HepG2 (cell line): ENCODE measurements around the gene RNASE8. TPM values are rescaled to one million over a fixed set of nuclear protein-coding genes. Genes with fewer than 3 reads are reported as not detected.
"Not testable (repeated sequence)": the region's sequence is repeated elsewhere in the genome, so short reads cannot be mapped to it uniquely, and the experiment has no call there.

Experiments used
- ATAC-seq: fragments of 200-7000 bp; cut with Tn5 transposase; 3 replicates; pipeline ENCODE4 v1.9.1; 2020; ENCODE audit warnings: mild to moderate bottlenecking, moderate library complexity
- BruUV-seq: library from RNA; stranded (reverse); fragments of 400-500 nt; replicated peaks from 2 replicates; lab custom pipeline; 2021; lab: Mats Ljungman, UMichigan
- CTCF ChIA-PET: fragments of 300-600 bp; formaldehyde crosslinking; extraction: SDS; loops from one replicate; lab custom pipeline; 2021; ENCODE audit warnings: low total read pairs, inconsistent platforms, low intra/inter-chr PET ratio; lab: Yijun Ruan, JAX
- POLR2A ChIA-PET: fragments of 350-600 bp; sonication (Branson Sonifier 250); formaldehyde crosslinking; loops from one replicate; lab custom pipeline; 2020; ENCODE audit warnings: antibody characterized with exemption, inconsistent platforms; lab: Yijun Ruan, JAX
- DNase-seq: peaks from one replicate; pipeline ENCODE4 v3.0.0-alpha.2; 2015; ENCODE audit warnings: low spot score
- FAIRE-seq: peaks from 3 replicates; lab custom pipeline; 2011; peaks lifted over from hg19 to GRCh38; lab: Jason Lieb, UNC
- H2AFZ ChIP-seq: one replicate; pipeline ENCODE4 v1.6.1; 2011; ENCODE audit warnings: low read length, inconsistent platforms
- H3K27ac ChIP-seq: fragments of 300-600 bp; 3 replicates; pipeline ENCODE4 v1.8.0; 2011; ENCODE audit warnings: mixed run types, mild to moderate bottlenecking, mixed read lengths, low read length, inconsistent platforms; ENCODE audit not compliant: insufficient read depth; ENCODE audit errors: extremely low read length
- H3K27me3 ChIP-seq, 2 experiments: fragments of 200-600 bp in 1 of 2; 2 replicates in 1 of 2; 3 replicates in 1 of 2; pipeline versions ENCODE4 v1.6.0 to v1.8.0; 2011; ENCODE audit warnings: low read length in 2 of 2, mild to moderate bottlenecking in 2 of 2, moderate library complexity in 2 of 2, inconsistent platforms in 1 of 2; ENCODE audit not compliant: insufficient read depth in 2 of 2, control insufficient read depth in 1 of 2
- H3K36me3 ChIP-seq, 2 experiments: fragments of 200-600 bp in 1 of 2; replicated peaks in 1 of 2; 2 replicates in 1 of 2; 3 replicates in 1 of 2; pipeline versions ENCODE4 v1.5.1 to v1.8.0; 2011; ENCODE audit warnings: low read length in 2 of 2, inconsistent platforms in 1 of 2; ENCODE audit not compliant: insufficient read depth in 2 of 2, control insufficient read depth in 1 of 2
- H3K4me1 ChIP-seq: 2 replicates; pipeline ENCODE4 v1.5.1; 2012; ENCODE audit warnings: low read length, inconsistent platforms; ENCODE audit not compliant: insufficient read depth
- H3K4me2 ChIP-seq: 2 replicates; pipeline ENCODE4 v1.6.0; 2011; ENCODE audit warnings: low read depth, low read length, inconsistent platforms
- H3K4me3 ChIP-seq, 3 experiments: fragments of 200-600 bp in 1 of 3; sonication (generic), shearing (Covaris generic) in 1 of 3; replicated peaks in 1 of 3; 2 replicates each; pipeline ENCODE4 v1.5.1; 2011 to 2016; ENCODE audit warnings: low read length in 3 of 3, inconsistent platforms in 2 of 3, low read depth in 2 of 3, mild to moderate bottlenecking in 2 of 3, control low read depth in 1 of 3, mixed read lengths in 1 of 3; ENCODE audit not compliant: insufficient read depth in 1 of 3
- H3K79me2 ChIP-seq: one replicate; pipeline ENCODE4 v1.6.1; 2011; ENCODE audit warnings: low read length, inconsistent platforms; ENCODE audit not compliant: insufficient read depth
- H3K9ac ChIP-seq: 2 replicates; pipeline ENCODE4 v1.6.0; 2011; ENCODE audit warnings: mild to moderate bottlenecking, low read depth, low read length, inconsistent platforms; ENCODE audit not compliant: insufficient read depth
- H3K9me3 ChIP-seq: 2 replicates; pipeline ENCODE4 v1.5.1; 2012; ENCODE audit warnings: mild to moderate bottlenecking, low read length
- H4K20me1 ChIP-seq: 2 replicates; pipeline ENCODE4 v1.6.0; 2011; ENCODE audit warnings: inconsistent platforms, mild to moderate bottlenecking, low read length, moderate library complexity; ENCODE audit not compliant: insufficient read depth
- ASH2L ChIP-seq: fragments of 300-600, 200-600 bp; sonication (generic); IDR thresholded peaks from 2 replicates; pipeline ENCODE4 v1.7.0; 2017; ENCODE audit warnings: low read depth, mild to moderate bottlenecking, moderate library complexity, mixed read lengths, low read length; ENCODE audit not compliant: insufficient read length
- HOXA5 ChIP-seq: sonication (generic); formaldehyde crosslinking; IDR thresholded peaks from 2 replicates; pipeline ENCODE4 v1.4.0; 2020; ENCODE audit warnings: missing genetic modification reagents
- POGZ ChIP-seq: sonication (generic); formaldehyde crosslinking; IDR thresholded peaks from 2 replicates; pipeline ENCODE4 v1.4.0; 2020; ENCODE audit warnings: mild to moderate bottlenecking, missing genetic modification reagents
- SNAI1 ChIP-seq: sonication (generic); formaldehyde crosslinking; IDR thresholded peaks from 2 replicates; pipeline ENCODE4 v1.5.0; 2020; ENCODE audit warnings: mild to moderate bottlenecking, missing genetic modification reagents, borderline replicate concordance
- ZNF251 ChIP-seq: sonication (generic); formaldehyde crosslinking; IDR thresholded peaks from 2 replicates; pipeline ENCODE4 v1.9.0; 2021; ENCODE audit warnings: mild to moderate bottlenecking, missing genetic modification reagents
- ZNF317 ChIP-seq: sonication (generic); formaldehyde crosslinking; IDR thresholded peaks from 2 replicates; pipeline ENCODE4 v1.5.0; 2020; ENCODE audit warnings: mild to moderate bottlenecking, missing genetic modification reagents
- ZNF333 ChIP-seq: sonication (generic); formaldehyde crosslinking; IDR thresholded peaks from 2 replicates; pipeline ENCODE4 v1.4.0; 2020; ENCODE audit warnings: mild to moderate bottlenecking, missing genetic modification reagents, borderline replicate concordance
- ZNF670 ChIP-seq: sonication (generic); formaldehyde crosslinking; IDR thresholded peaks from 2 replicates; pipeline ENCODE4 v1.8.0; 2022; ENCODE audit warnings: mild to moderate bottlenecking, missing genetic modification reagents, borderline replicate concordance
- ZSCAN9 ChIP-seq: IDR thresholded peaks from 2 replicates; pipeline ENCODE4 v1.6.1; 2016; ENCODE audit warnings: borderline replicate concordance
- WGBS: methylation state at CpG from one replicate; pipeline ENCODE4 v1.1.6; 2017; ENCODE audit warnings: low lambda C conversion rate; 5-methylcytosine and 5-hydroxymethylcytosine counted together
- in situ Hi-C: cut with HindIII; loops from 2 replicates; pipeline ENCODE4 v1.10.0; 2017; ENCODE audit warnings: low pct_unique_long_range_greater_than_20kb; ENCODE audit not compliant: extremely low pct_ligation_motif_present
- intact Hi-C: fragments of 100-400 bp; cut with micrococcal nuclease; formaldehyde crosslinking; loops from one replicate; pipeline ENCODE4 v1.10.0; 2022; ENCODE audit not compliant: unreplicated experiment
- polyA plus RNA-seq, 8 experiments: library from polyadenylated mRNA; depleted of rRNA in 3 of 8; stranded (reverse) in 7 of 8; unstranded in 1 of 8; fragments of >200 nt; fragmentation: Illumina TruSeq in 4 of 8; extraction: Trizol in 4 of 8; gene quantifications; 2 replicates each; pipeline versions ENCODE4 v1.2.1 to v1.2.3, GENCODE V29; 2011 to 2016; ENCODE audit warnings: low read depth in 4 of 8, missing spikeins in 1 of 8, mixed read lengths in 1 of 8; ENCODE audit not compliant: insufficient read depth in 1 of 8
- total RNA-seq, 5 experiments: library from RNA; depleted of rRNA; stranded (reverse); fragments of >200 nt; fragmentation: Illumina TruSeq; extraction: Trizol; gene quantifications; 2 replicates each; pipeline ENCODE4 v1.2.3, GENCODE V29; 2016; ENCODE audit warnings: low read depth in 1 of 5
- TF ChIP-seq, protein P1 (sequence below): IDR thresholded peaks from 2 replicates; pipeline ENCODE4 v1.6.1; 2016; ENCODE audit warnings: mild to moderate bottlenecking
- TF ChIP-seq, protein P2 (sequence below): sonication (generic); formaldehyde crosslinking; IDR thresholded peaks from 2 replicates; pipeline ENCODE4 v1.4.0; 2020; ENCODE audit warnings: missing genetic modification reagents; ENCODE audit errors: not compliant biosample characterization

Gene RNASE8
- total and polyA plus RNA-seq, 2 of the 13 experiments (the other 11 are each of a cell fraction or from before 2014, with no cell fraction given) = not detected

DNA sequence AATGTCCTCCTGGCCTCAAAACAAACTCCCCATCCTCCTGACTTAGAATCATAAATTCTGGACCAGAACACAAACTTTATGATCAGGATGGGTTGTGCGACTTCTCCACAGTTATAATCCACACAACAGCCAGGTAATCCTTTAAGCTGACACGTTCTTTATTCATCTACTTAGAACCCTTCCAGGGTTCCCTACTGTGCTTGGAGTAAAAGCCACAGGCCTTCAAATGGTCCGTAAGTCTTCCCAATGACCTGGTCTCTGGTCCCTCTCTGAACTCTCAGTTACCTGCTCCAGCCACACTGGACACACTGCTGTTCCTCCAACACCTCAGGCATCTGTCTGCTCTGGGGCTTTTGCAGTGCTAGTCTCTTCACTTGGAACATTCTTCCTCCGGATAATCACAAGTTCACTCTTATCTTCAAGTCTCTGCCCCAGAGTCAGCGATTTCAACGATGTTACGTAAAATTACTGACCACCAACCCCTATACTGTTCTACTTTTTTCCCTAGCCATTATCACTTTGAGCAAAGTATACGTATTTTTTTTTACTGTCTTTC, 17.2 kb upstream of the RNASE8 start (continued):
- TF ChIP-seq, protein P1, sequence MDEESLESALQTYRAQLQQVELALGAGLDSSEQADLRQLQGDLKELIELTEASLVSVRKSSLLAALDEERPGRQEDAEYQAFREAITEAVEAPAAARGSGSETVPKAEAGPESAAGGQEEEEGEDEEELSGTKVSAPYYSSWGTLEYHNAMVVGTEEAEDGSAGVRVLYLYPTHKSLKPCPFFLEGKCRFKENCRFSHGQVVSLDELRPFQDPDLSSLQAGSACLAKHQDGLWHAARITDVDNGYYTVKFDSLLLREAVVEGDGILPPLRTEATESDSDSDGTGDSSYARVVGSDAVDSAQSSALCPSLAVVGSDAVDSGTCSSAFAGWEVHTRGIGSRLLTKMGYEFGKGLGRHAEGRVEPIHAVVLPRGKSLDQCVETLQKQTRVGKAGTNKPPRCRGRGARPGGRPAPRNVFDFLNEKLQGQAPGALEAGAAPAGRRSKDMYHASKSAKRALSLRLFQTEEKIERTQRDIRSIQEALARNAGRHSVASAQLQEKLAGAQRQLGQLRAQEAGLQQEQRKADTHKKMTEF (CRISPR knock-in tag) = peak; percentile 6; the same call in 1 of the 2 replicates
- TF ChIP-seq POGZ = no peak
- TF ChIP-seq ZNF333 (CRISPR knock-in tag) = 0 out of 2 replicates have a peak, but pooled peaks have one; percentile 35
- TF ChIP-seq ZNF251 (CRISPR knock-in tag) = 0 out of 2 replicates have a peak, but pooled peaks have one; percentile 67
- peak; percentile 5; the same call in 1 of the 2 replicates for TF ChIP-seq ZSCAN9
- TF ChIP-seq ZNF670 (CRISPR knock-in tag) = no peak
- TF ChIP-seq SNAI1 (CRISPR knock-in tag) = 0 out of 2 replicates have a peak, but pooled peaks have one; percentile 56
- TF ChIP-seq, protein P2, sequence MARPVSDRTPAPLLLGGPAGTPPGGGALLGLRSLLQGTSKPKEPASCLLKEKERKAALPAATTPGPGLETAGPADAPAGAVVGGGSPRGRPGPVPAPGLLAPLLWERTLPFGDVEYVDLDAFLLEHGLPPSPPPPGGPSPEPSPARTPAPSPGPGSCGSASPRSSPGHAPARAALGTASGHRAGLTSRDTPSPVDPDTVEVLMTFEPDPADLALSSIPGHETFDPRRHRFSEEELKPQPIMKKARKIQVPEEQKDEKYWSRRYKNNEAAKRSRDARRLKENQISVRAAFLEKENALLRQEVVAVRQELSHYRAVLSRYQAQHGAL (CRISPR knock-in tag) = no peak
- no peak for TF ChIP-seq ASH2L
- 0 out of 2 replicates have a peak, but pooled peaks have one; percentile 48 for TF ChIP-seq ZNF317 (CRISPR knock-in tag)
- TF ChIP-seq HOXA5 = 0 out of 2 replicates have a peak, but pooled peaks have one; percentile 0

DNA sequence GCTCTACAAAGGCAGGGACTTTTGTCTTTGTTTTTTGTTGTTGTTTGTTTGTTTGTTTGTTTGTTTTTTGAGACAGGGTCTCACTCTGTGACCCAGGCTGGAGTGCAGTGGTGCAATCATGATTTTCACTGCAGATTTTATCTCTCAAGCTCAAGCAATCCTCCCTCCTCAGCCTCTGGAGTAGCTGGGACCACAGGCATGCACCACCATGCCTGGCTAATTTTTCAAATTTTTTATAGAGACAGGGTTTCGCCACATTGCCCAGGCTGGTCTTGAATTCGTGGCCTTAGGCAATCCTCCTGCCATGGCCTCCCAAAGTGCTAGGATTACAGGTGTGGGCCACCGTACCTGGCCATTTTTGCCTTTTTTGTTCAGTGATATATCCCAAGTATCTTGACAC, 16.7 kb upstream of the RNASE8 start:
- not testable (repeated sequence) for ATAC-seq, H4K20me1 ChIP-seq, H3K79me2 ChIP-seq, DNase-seq, BruUV-seq, H3K27me3 ChIP-seq, H3K9me3 ChIP-seq, H3K9ac ChIP-seq, H3K27ac ChIP-seq, H2AFZ ChIP-seq, H3K36me3 ChIP-seq, H3K4me3 ChIP-seq, FAIRE-seq, H3K4me2 ChIP-seq
- CTCF ChIA-PET = interaction anchor here (0.7 to 4.8 kb wide), 8 partner anchors 17 to 343 kb away, joined by 3 to 109 read pairs (median 6); no protein-coding TSS in a partner anchor
- peaks cover 76% of the 10 kb centered on the region for H3K4me1 ChIP-seq
- 80% methylated on average over 3 of the region's 3 CpGs for whole genome bisulfite sequencing
- POLR2A ChIA-PET = interaction anchor here (0.8 to 3.5 kb wide), 8 partner anchors 9 to 49 kb away, joined by 4 to 112 read pairs (median 23); partner anchors contain the start of gene ARHGEF40
- in situ Hi-C loops = loop anchor here (5.0 kb wide), 1 partner anchor 184 kb away; no protein-coding TSS in a partner anchor
- intact Hi-C loops = loop anchor here (1.0 to 2.0 kb wide), 3 partner anchors 14 to 184 kb away; no protein-coding TSS in a partner anchor
